Tibial nerve (tissue), 4 donors: Measurements from ENCODE around the gene DENND1A. TPM values are rescaled to one million over a fixed set of nuclear protein-coding genes. Genes with fewer than 3 reads are reported as not detected.

Experiments used
- DNase-seq, 2 donors: peaks; one replicate each; pipeline ENCODE4 v3.0.0-alpha.2; 2019; ENCODE audit warnings: low spot score in 2 of 2
- H3K27ac ChIP-seq, 4 donors: fragments of 200-600 bp; sonication (generic) in 3 of 4; one replicate each; pipeline ENCODE4 v1.5.1; 2017 to 2019; ENCODE audit warnings: mild to moderate bottlenecking in 1 of 4
- H3K27me3 ChIP-seq, 2 donors: fragments of 200-600 bp; sonication (generic) in 1 of 2; one replicate each; pipeline versions ENCODE4 v1.5.1 to v1.6.0; 2017 to 2019
- H3K36me3 ChIP-seq, 3 donors: fragments of 200-600 bp; sonication (generic); one replicate each; pipeline ENCODE4 v1.5.1; 2018 to 2019
- H3K4me1 ChIP-seq, 4 donors: fragments of 200-600 bp; sonication (generic) in 3 of 4; one replicate each; pipeline ENCODE4 v1.5.1; 2017 to 2019
- H3K4me3 ChIP-seq, 4 donors: fragments of 200-600 bp; sonication (generic) in 3 of 4; one replicate each; pipeline ENCODE4 v1.5.1; 2017 to 2019; ENCODE audit warnings: mild to moderate bottlenecking in 1 of 4, moderate library complexity in 1 of 4
- H3K9me3 ChIP-seq, 4 donors: fragments of 200-600 bp; sonication (generic) in 3 of 4; one replicate each; pipeline ENCODE4 v1.5.1; 2017 to 2019
- EP300 ChIP-seq, 2 donors: sonication (generic); formaldehyde crosslinking; IDR thresholded peaks; one replicate each; pipeline ENCODE4 v1.6.1; 2017; ENCODE audit warnings: antibody characterized with exemption in 2 of 2, mild to moderate bottlenecking in 1 of 2
- POLR2A ChIP-seq, 2 donors: fragments of 450-650 bp; IDR thresholded peaks; one replicate each; pipeline ENCODE4 v1.6.1; 2017; ENCODE audit warnings: antibody characterized with exemption in 2 of 2, mild to moderate bottlenecking in 2 of 2, moderate library complexity in 2 of 2
- WGBS, 2 donors: methylation state at CpG; one replicate each; pipeline ENCODE4 v1.1.5; 2018; 5-methylcytosine and 5-hydroxymethylcytosine counted together
- total RNA-seq, 4 donors: library from RNA; depleted of rRNA; stranded (reverse); fragments of >200 nt; gene quantifications; one replicate each; pipeline ENCODE4 v1.1.0, GENCODE V29; 2016
- TF ChIP-seq, protein P1 (sequence below), 5 experiments: fragments of 200-600 bp in 3 of 5; fragments of 450-650 bp in 2 of 5; sonication (generic) in 3 of 5; IDR thresholded peaks; one replicate each; pipeline ENCODE4 v1.5.1; 2016 to 2019; ENCODE audit warnings: antibody characterized with exemption in 5 of 5, mild to moderate bottlenecking in 3 of 5, moderate library complexity in 2 of 5

Gene DENND1A
- total RNA-seq, 4 donors from 2014 or later = 17.5 to 34.8 (median 20.1) TPM

- DNase-seq = no peak
- H3K36me3 ChIP-seq = no peaks in the 10 kb centered on the region
- H3K4me3 ChIP-seq = no peak overlapping the region
- H3K9me3 ChIP-seq = no peaks in the 10 kb centered on the region
- no peaks in the 10 kb centered on the region for H3K4me1 ChIP-seq
- WGBS, 2 donors = 83 to 91% methylated on average over 7 of the region's 7 CpGs
- H3K27me3 ChIP-seq = no peaks in the 10 kb centered on the region
- H3K27ac ChIP-seq = no peak overlapping the region
- no peak for TF ChIP-seq EP300 (IDR thresholded peaks at IDR 0.05)
- TF ChIP-seq, protein P1, sequence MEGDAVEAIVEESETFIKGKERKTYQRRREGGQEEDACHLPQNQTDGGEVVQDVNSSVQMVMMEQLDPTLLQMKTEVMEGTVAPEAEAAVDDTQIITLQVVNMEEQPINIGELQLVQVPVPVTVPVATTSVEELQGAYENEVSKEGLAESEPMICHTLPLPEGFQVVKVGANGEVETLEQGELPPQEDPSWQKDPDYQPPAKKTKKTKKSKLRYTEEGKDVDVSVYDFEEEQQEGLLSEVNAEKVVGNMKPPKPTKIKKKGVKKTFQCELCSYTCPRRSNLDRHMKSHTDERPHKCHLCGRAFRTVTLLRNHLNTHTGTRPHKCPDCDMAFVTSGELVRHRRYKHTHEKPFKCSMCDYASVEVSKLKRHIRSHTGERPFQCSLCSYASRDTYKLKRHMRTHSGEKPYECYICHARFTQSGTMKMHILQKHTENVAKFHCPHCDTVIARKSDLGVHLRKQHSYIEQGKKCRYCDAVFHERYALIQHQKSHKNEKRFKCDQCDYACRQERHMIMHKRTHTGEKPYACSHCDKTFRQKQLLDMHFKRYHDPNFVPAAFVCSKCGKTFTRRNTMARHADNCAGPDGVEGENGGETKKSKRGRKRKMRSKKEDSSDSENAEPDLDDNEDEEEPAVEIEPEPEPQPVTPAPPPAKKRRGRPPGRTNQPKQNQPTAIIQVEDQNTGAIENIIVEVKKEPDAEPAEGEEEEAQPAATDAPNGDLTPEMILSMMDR (IDR thresholded peaks at IDR 0.05) = no peak
- TF ChIP-seq POLR2A (IDR thresholded peaks at IDR 0.05) = no peak
These were observed 434.2 kb downstream of the DENND1A start for GRCh38 chr9:123495731-123496130.

GRCh38 chr9:123493627-123494026, 436.3 kb downstream of the DENND1A start:
- no peak overlapping the region for H3K27ac ChIP-seq
- TF ChIP-seq, protein P1 (IDR thresholded peaks at IDR 0.05) = no peak
- TF ChIP-seq POLR2A (IDR thresholded peaks at IDR 0.05) (no peak), EP300 (IDR thresholded peaks at IDR 0.05) (no peak)
- H3K9me3 ChIP-seq = no peaks in the 10 kb centered on the region
- no peaks in the 10 kb centered on the region for H3K4me1 ChIP-seq
- 58 to 79% methylated on average over 8 of the region's 8 CpGs for WGBS, 2 donors
- no peaks in the 10 kb centered on the region for H3K36me3 ChIP-seq
- no peak for DNase-seq
- H3K4me3 ChIP-seq = no peak overlapping the region
- no peaks in the 10 kb centered on the region for H3K27me3 ChIP-seq

GRCh38 chr9:123490688-123491087, 439.2 kb downstream of the DENND1A start:
- H3K27ac ChIP-seq = no peak overlapping the region
- WGBS, 2 donors = 96 to 97% methylated on average over 6 of the region's 6 CpGs
- no peak for DNase-seq
- H3K4me1 ChIP-seq = no peaks in the 10 kb centered on the region
- TF ChIP-seq EP300 (IDR thresholded peaks at IDR 0.05) = no peak
- no peak overlapping the region for H3K4me3 ChIP-seq
- no peaks in the 10 kb centered on the region for H3K27me3 ChIP-seq
- no peaks in the 10 kb centered on the region for H3K9me3 ChIP-seq
- no peaks in the 10 kb centered on the region for H3K36me3 ChIP-seq

DNA sequence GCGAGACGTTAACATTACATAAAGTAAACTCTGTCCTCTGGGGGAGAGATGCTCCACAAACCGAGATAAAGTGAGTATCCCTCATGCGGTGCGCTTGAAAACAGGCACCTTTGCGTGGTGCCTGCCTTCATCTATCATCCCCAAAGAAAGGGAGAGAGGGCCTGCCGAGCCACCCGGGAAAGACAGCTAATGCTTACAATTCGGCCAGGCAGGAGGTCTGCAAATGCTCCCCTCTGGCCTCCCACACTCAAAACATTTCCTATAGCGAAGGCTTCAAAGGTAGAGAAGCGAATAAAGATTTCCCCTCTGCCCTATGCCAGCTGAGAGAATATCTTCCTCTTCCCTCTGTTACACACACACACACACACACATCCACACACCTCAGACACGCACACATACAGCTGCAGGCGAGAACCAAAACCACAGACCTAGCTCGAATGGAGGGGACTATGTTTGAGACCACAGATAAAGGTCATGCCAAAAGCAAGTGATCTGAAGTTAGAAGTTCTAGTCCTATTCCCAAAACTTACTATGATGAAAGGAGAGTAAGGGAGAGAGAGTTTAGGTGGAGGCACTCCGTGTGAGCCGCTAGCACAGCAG, 441.1 kb downstream of the DENND1A start:
- TF ChIP-seq EP300 (IDR thresholded peaks at IDR 0.05) (no peak), POLR2A (IDR thresholded peaks at IDR 0.05) (no peak)
- TF ChIP-seq, protein P1 (IDR thresholded peaks at IDR 0.05) = no peak
- DNase-seq = no peak
- H3K4me1 ChIP-seq = no peaks in the 10 kb centered on the region
- no peaks in the 10 kb centered on the region for H3K36me3 ChIP-seq
- H3K27ac ChIP-seq = no peak overlapping the region
- H3K27me3 ChIP-seq = no peaks in the 10 kb centered on the region
- H3K9me3 ChIP-seq = no peaks in the 10 kb centered on the region
- 78 to 79% methylated on average over 16 of the region's 16 CpGs for WGBS, 2 donors
- no peak overlapping the region for H3K4me3 ChIP-seq

- no peaks in the 10 kb centered on the region for H3K9me3 ChIP-seq
- H3K4me3 ChIP-seq = no peak overlapping the region
- TF ChIP-seq, protein P1 (IDR thresholded peaks at IDR 0.05) = no peak
- TF ChIP-seq POLR2A (IDR thresholded peaks at IDR 0.05) (no peak), EP300 (IDR thresholded peaks at IDR 0.05) (no peak)
- peaks cover 0 to 4% (median 0%) of the 10 kb centered on the region in 3 donors for H3K36me3 ChIP-seq
- 76 to 80% methylated on average over 5 of the region's 5 CpGs for WGBS, 2 donors
- H3K4me1 ChIP-seq = no peaks in the 10 kb centered on the region
- DNase-seq = no peak
- no peak overlapping the region for H3K27ac ChIP-seq
- H3K27me3 ChIP-seq = no peaks in the 10 kb centered on the region
These were observed 441.9 kb downstream of the DENND1A start for GRCh38 chr9:123487944-123488548.
